Kidney capillary endothelial cell (primary cell): Measurements from ENCODE around the gene CSTPP1.
"Not testable (repeated sequence)": the region's sequence is repeated elsewhere in the genome, so short reads cannot be mapped to it uniquely, and the experiment has no call there.

Source experiments
- DNase-seq: peaks from one replicate; pipeline ENCODE4 v3.0.0-alpha.2; 2018; ENCODE audit warnings: low spot score

CSTPP1 gene

DNA sequence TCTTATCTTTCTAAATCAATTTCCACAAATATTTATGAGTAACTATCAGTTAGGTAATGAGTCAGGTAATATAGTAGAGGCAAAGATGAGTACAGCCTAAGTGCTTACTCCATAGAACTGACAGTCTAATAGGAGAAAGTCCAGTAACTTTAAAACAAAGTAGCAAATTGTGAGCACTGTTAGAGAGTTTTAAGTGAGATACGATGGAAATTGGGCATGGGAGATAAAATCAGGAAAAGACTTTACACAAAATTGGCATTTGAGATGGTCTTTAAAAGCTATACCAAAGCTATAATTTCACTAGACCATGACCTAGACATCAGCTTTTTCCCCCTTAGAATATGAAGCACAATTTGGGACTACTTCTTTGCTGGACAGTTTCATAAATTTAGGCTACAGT, 113.7 kb downstream of the CSTPP1 start:
- DNase-seq = no peak

DNA sequence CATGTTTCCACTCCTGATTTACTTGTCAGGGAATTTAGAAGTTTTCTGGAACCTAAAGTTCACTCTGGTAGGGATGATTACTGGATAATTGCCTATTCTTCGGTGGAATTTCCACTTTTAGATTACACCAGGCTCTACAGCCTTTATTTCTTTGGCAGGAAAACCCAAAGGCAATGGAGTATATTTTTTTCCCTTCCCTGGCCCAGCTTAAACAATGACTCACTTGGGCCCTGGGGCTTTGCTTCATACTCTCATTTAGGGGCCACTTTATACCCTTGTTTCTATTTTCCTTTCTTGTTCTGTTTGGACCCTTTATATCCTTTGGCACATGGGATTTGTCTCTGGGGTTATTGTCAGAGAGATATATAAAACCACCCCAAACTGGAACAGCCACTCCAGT, 114.7 kb downstream of the CSTPP1 start:
- no peak for DNase-seq

DNA sequence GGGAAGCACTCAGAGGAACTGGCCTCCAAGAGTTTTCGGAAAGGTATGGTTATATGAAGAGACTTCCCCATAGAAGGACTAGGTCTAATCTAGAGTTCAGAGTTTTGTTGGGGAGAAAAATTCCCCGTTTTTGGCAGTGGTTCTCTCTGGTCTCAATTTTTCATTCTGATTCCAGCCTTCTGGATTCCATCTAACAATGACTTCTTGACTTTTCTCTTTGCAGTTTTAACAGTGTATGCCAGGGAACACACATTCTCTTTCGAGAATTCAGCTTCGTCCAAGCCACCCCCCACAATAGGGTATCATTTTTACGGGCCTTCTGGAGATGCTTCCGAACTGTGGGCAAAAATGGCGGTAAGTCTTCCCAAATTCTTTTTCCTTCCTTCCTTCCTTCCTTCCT, 115.6 kb downstream of the CSTPP1 start:
- no peak for DNase-seq

DNA sequence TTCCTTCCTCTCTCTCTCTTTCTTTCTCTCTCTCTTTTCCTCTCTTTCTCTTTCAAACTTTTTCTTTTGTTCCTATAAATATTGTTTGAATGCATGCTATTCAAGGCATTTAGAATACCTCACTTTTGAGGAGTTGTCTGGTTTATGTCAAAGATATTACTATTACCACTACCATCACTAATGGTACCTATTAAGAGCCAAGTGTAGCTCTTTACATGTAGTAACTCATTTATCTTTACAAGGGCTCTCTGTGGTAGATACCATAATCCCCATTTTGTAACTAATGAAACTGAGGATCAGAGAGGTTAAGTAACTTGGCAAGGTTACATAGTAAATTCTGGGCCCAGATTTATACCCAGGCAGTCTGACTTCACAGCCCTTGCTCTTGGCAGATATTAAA, 116.0 kb downstream of the CSTPP1 start:
- no peak for DNase-seq

DNA sequence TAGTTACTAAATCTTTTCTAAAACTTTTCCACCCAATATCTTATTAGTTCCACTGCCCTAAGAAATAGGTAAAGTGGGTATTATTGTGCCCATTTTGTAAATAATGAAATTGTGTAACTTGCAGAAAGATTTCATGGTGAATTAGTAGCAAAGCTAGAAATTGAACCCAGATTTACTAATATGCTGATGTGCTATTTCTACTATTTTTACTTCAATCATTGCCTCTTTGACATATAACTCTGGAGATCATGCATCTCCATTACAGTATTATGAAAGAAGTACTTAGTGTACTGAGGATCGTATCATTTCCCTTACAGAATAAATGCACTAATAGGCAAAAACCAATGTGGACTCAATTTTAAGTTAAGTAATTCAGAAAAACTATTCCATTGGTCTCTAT, 119.0 kb downstream of the CSTPP1 start:
- DNase-seq = no peak

DNA sequence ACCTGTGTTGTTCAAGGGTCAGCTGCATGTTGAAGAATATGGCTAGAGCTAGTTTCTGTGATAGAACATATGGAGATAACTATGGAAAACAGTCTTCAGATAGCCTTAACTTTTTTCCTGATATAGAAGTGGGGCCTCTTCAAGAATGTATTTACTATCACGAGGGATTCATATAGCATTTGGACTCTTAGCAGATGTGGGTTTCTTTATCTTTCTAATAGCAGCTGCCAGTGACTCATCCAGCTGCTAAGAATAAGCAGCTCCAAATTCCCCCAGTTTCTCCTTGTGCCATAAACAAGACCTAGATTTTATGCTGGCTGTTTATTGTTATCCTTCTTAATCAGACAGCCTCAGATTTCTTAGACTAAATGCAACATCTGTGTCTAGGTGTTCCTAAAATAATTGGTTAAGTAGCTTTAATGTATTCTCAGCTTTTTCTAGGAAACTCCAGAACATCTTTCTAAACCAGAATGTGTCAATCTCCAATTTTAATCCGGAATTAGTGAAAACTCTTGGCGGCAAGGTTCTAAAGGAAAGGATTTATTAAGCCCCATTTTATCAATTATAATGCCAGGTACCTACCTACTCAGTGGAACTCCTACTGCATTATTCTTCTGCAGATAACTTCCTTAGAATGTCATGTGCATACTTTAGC, 119.8 kb downstream of the CSTPP1 start:
- DNase-seq = no peak

DNA sequence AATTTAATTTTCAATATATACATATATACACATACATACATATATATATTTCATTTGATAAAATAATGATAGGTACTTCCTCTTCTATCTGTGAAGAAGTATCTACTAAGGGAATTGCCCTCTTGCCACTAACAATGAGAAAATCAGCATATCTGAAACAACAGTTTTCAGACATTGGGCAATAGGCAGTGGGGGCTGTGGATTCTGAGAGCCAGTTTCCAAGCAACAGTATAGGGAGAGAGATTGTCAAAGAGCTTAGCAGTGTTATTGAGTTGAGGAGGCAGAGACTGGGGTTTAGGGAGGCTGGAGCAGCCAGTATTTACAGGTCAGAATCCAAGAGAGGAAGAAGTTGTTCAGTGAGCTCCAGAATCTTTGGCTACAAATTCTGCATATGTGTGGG, 120.8 kb downstream of the CSTPP1 start:
- DNase-seq = no peak

DNA sequence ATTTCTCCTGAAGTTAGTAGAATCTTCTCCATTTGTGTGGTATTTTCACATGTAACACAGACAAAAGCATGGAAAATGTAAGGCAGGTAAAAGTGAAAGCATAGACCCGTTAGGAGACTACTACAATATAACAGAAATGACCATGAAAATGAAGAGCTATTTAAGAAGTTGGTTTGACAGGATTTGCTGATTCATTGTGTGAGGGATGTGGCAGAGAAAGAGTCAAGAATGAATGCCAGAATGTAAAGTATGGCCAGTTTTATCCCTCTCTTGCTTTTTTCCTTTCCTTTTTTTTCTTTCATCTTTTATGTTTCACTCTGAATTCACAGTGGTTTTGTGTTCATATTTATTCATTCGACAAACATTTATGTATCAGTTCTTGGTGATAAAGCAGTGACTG, 124.2 kb downstream of the CSTPP1 start:
- no peak for DNase-seq

DNA sequence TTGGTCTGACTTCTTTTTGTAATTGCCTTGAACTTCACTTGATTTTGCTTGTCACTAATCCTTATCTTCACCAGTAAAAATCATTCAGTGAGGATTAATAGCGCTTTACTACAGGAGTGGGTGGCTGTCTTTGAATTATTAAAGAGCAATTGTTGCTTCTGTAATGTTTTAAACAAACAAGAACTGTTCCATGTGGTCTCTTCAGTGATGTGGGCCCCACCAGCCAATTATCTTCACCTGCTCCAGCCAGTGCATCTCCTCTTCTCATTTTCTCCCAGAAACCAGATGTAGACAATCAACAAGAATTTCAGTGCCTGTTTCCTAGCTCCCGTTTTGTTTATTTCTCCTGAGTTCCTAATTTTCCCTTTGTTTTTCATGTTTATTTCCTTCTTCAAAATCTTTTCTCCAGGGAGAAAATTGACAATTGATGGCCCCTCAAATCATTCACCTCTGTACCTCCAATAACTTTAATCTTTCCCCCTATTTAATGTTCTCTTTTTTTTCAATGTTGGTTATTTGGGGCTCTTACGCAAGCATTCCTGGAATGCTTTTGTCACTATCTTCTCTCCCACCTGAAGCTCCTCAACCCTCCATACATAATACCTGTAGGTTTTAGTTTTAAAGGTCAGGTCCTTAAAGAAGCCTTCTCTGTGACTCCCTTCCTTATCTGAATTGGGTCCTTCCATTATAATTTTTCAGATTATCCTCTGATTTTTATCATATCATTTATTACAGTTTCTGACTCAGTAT, 125.0 kb downstream of the CSTPP1 start:
- DNase-seq = no peak

DNA sequence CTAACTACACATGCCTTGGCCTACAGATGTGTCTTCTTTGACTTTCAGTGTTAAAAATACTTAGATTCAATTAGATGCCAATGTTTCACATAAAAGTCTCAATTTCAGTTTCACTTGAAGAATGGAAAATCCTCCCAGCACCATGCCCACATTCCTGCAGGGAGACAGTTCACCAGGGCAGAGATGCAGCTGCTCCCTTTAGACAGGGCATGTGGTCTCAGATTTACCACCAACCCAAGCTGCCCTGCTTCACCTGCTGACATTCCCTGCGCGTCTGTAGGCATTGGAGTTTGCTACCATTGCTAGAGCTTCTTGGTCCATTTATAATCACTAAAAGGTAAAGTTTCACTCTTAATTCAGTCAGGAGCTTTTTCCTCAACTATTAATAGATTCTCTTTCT, 126.2 kb downstream of the CSTPP1 start:
- no peak for DNase-seq

DNA sequence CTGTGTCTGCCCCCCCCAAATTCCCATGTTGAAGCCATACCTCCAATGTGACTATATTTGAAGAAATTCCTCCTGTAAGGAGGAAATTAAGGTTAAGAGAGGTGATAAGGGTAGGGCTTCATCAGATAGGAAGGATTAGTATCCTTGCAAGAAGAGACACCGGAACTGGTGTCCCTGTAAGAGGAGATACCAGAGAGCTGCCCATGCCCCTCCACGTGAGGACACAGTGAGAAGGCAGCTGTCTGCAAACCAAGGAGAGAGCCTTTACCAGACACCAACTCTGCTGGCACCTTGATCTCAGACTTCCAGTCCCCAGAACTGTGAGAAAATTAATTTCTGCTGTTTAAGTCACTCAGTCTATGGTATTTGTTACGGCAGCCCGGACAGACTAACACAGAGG, 130.8 kb downstream of the CSTPP1 start:
- DNase-seq = no peak

DNA sequence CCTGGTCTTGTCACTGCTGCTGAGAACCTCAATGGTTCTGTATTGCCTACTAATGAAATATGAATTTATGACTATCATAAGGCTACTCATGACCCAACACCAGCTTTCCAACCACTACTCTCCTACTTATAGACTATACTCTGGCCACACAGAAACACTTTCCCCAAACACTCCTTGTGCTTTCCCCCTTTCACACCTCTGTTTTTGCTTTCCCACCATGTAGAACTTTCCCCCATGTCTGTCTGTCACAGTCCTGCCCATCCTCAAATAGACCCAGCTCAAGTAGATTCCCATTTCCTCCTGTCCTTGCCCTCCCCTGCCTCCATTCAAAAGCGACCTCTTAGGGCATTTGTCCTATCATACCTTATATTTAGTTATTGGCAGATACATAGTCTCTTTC, 134.2 kb downstream of the CSTPP1 start:
- no peak for DNase-seq

DNA sequence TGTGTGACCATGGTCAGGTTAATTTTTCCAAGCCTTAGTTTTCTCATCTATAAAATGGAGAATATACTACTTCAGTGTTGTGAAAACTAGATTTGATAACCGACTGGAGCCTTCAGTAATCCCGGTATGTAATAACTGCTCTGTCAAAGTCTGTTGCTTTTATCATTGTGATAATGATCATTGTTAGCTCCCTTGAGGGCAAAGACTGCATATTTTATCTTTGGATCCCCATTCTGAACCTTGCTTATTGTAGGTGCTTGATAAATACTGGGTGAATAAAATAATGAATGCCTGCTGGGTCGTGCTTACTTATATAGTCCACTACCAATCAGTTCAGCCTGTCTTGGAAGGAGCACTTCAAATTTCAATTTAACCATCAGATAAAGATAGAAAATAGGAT, 134.8 kb downstream of the CSTPP1 start:
- no peak for DNase-seq

DNA sequence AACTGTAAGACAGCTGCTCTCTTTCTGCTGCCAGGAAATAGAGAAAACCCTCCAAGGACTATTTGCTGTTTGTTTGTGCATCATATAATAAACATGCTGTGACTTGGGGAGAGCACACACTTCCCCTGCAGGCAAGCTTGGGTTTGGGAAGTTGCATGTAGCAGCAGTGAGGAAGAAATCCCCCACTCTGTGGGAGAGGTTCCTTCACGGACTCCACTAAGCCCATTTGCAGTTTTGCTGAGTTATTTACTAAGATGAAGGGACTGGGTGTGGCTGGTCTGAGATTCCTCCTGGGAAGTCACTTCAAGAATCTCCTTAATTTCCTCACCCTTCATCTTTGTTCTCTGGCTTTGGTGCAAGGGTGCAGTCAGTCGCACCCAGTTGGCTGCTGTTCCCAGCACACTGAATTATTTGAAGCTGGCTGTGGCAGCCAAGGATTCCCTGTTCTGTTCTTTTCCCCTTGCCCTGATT, 135.3 kb downstream of the CSTPP1 start:
- DNase-seq = no peak

DNA sequence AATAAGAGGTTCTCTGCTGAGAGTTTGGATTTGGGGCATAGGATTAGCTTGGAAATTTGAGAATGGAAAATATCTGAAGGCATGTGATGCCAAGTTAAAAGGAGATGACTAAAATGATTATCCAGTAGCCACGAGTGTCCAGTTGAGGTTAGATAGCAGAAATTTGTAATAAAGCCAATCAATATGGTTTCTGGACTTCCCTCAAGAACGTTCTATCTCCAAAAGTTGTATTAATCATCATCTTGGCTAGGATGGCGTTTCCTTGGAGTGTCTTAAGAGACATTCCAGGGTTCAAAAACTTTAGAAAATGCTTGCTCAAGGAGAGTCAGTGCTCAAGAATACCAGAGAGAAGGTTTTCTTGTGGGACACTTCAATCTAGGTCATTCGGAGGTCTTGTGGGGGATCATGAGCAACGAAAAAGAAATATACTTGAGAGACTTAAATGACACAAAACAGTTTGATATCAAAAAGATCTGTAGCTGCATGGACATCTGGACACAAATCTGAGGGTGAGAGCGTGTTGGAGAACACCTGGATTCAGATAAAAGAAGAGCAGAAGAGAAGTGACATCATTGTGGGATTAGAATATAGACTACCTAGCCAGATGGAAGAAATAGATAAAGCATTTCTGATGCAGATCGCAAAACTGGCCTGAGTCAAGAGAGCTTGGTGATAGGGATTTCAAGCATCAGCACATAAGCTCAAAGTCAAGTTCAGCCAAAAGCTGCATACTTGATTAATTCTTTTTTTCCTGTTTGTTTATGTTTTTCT, 142.4 kb downstream of the CSTPP1 start:
- no peak for DNase-seq

DNA sequence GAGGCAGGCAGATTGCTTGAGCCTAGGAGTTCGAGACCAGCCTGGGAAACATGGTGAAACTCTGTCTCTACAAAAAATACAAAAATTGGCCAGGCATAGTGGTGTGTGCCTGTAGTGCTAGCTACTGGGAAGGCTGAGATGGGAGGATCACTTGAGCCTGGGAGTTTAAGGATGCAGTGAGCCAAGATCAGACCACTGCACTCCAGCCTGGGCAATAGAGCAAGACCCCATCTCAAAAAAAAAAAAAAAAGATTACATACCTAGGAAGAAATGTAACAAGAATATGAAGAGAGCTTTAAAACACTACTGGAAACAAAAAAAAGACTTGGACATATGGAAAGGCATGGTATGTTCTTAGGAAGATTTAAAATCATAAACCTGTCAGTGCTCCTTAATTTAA, 144.2 kb downstream of the CSTPP1 start:
- DNase-seq = not testable (repeated sequence)

DNA sequence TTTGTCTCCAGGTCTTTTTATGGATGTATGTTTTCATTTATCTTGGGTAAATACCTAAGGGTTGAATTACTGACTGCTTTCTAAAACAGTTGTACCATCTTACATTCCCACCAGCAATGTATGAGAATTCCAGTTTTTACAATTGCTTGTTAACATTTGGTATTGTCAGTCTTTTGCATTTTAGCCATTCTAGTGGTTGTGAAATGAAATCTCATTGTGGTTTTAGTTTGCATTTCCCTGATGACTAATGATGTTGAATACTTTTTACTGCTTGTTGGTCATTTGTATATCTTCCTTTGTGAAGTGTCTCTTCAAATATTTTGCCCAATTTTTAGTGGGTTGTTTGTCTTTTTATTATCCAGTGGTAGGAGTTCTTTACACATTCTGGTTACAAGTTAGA, 147.4 kb downstream of the CSTPP1 start:
- DNase-seq = no peak

DNA sequence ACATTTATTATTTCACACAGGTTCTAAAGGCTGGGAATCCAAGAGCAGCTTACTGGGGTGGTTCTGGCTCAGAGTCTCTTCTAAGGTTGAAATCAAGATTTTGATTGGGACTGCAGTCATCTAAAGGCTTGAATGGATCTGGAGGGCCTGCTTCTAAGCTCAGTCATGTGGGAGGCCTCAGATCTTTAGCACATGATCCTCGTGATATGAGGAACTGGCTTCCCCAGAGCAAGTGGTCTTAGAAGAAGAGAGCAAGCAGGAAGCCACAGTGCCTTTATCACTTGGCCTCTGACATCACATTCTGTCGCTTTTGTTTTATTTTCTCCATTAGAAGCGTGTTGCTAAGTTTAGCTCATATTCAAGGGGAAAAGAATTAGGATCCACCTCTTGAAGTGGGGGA, 151.2 kb downstream of the CSTPP1 start:
- DNase-seq = no peak

DNA sequence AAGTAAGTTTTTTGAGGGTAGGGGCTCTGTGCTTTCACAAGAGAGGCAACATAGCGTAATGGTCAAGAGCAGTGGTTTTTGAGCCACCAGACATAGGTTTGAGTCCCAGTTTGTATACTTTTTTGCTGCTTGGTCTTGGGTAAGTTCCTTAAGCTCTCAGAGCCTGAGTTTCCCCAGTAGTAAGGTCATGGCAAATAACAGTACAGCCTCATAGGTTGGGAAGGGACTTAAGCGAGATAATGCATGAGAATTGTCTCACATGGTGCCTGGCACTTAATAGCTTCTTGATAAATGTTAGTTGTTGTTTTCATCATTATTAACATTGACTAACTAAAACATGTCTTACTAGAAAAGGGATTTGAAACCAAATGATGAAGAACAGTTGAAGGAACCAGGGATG, 157.0 kb downstream of the CSTPP1 start:
- DNase-seq = no peak

DNA sequence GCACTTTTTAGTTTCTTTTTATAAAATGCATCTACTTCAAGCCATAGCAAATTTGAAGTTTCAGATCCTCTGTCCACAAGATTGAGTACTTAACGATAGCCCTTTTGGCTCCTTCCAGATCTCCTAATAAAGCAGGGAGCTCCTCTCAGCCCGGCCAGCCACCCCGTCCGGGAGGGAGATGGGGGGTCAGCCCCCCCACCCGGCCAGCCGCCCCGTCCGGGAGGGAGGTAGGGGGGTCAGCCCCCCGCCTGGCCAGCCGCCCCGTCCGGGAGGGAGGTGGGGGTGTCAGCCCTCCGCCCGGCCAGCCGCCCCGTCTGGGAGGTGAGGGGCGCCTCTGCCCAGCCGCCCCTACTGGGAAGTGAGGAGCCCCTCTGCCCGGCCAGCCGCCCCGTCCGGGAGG, 160.3 kb downstream of the CSTPP1 start:
- not testable (repeated sequence) for DNase-seq

DNA sequence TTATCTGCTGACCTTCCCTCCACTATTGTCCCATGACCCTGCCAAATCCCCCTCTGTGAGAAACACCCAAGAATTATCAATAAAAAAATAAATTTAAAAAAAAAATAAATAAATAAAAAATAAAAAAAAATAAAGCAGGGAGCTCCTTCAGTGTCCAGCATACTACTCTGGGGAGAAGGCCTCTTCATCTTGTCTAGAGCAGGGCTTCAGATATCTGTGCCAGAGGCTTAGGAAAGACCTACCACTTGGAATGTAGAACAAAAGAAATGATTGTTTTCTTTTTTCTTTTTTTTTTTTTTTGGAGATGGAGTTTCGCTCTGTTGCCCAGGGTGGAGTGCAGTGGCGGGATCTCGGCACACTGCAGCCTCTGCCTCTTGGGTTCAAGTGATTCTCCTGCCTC, 161.7 kb downstream of the CSTPP1 start:
- not testable (repeated sequence) for DNase-seq

DNA sequence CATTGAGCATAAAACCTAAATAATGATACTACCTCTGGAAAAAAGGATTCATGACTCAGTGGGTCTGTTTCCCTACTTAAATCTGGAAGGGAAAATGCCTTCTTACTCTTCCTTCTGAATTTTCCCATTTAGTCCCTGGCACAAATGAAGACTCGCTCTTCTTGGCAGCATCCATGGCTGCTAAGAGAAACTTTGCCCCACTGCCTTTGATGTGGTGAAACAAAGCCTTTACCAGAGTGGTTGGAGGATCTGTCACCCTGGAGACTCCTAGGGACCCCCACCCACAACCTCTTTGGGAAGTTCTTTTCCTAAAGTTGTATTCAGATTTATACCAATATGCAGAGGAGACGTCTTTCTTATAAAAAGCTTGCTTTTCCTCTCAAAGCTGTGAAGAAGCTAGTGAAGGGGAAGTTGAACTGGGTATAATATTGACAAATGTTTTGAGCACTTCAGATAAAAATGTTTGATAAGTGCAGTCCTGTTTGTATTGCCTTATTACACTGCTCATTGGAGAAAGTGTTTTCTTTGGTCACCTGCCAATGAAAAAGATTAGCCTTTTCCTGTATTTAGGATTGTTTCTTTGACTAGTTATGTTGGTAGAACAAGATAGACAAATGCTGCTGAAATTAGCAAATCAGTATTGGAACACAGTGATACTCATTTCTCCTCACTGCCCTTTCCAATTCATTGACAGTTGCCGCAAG, 162.8 kb downstream of the CSTPP1 start:
- no peak for DNase-seq

DNA sequence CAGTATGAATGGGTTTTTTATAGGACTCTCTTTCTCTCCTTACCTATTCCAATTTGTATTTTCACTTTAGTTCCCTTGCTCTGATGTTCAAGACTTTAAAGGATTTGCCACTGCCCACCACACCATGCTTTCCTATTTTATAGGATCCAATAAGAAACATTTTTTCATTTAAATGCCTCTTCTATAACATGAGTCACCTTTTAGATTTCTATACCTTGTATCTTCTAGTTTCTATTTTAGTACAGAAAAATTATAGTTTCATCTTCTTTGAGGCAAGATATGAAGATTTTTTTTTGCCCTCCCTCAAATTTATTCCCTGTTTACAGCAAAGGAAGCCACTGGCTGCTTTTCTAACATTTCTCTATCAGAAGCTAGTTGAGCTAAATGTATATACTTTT, 163.4 kb downstream of the CSTPP1 start:
- no peak for DNase-seq
